GM19372 (cell line): Measurements from ENCODE around the gene TMEM94.
"Not testable (repeated sequence)": the region's sequence is repeated elsewhere in the genome, so short reads cannot be mapped to it uniquely, and the experiment has no call there.

Experiments used
- ATAC-seq: cut with Tn5 transposase; IDR thresholded peaks from one replicate; pipeline ENCODE4 v1.9.1; 2021; ENCODE audit warnings: mild to moderate bottlenecking, low read depth, moderate library complexity; ENCODE audit not compliant: unreplicated experiment

The TMEM94 gene

DNA sequence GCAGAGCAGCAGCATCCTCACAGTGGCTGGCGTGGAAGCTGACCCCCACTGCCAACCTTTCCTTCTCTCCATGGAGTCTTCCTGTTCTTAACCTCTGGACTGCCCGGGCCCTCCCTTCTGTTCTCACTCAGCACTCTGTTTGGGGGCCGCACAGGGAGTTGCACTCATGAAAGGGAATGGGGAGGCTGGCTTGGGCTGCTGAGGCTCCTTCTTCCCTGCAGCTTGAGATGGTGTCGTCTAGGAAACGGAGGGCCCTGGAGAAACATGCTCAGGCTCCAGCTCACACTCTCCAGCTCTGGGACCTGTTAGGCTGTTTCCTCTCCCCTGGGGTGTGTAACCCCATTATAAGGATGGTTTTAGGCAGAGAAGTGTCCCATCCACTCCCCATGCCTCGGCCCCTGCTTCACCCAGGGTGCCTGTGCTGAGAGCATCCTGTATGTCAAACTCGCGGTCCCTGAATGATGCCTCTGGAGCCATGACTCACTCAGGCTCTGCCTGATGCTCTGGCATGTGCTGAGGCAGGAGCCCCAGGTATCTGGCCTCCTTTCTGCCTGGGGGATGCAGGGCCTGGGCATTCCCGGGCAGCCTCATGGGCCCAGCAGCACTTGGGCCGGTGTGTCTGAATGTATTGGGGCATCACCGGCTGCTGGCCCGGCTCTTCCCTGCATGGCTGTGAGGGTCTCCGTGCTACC, 18.9 kb downstream of the TMEM94 start:
- no peak for ATAC-seq

DNA sequence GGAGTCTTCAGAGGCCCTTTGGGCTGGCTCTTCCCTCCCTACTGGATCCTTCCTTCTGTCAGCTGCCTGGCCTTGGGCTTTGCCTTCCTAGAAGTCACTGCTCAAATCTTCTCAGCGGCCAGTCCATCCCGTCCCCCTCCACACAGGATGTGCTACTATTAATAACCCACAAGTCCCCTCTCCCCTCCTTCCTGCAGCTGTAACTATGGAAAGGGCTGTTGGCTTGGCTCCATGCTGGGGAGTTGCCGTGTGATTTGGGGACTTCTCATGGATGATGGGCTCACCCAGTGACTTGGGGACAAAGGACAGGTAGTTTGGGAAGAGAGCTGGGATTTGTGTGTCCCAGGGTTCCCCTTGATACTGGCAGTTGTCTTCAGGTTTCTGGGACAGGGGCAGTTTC, 19.4 kb downstream of the TMEM94 start:
- ATAC-seq = no peak

GRCh38 chr17:75476271-75476671, 19.8 kb downstream of the TMEM94 start:
- ATAC-seq = no peak

DNA sequence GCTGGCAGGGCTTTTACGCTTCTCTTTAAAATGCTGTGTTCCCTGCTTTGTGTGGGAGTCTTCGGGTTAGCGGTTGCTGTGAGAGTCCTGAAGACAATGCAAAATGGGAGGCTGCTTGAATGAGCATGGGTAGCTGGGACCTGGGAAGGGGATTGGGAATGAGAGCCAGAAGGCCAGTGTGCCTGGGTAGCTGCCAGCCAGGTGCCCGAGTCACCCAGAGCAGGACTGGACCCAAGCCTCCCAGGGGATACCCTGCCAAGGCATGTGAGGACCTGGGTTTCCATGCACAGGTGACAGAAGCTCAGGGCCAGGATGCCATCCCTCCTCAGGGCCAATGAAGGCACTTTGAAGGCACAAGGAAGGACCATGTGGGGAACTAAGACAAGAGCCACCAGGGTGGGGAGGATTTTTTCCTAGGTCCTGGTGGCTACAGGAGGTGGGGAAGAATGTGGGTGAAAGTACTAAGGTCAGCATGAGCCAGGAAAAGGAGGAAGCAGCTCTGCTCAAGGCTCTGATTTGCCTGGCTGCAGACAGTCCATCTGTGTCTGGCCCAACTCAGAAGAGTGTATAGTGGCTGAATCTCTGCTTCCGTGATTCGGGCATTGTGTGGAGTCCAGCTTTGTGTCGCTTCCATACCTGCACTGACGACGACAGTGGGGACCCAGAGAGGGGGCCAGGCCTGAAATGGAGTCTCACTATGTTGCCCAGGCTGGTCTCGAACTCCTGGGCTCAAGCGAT, 20.5 kb downstream of the TMEM94 start:
- ATAC-seq = no peak

GRCh38 chr17:75477490-75477862, 21.0 kb downstream of the TMEM94 start:
- ATAC-seq = not testable (repeated sequence)

GRCh38 chr17:75478508-75478907, 22.1 kb downstream of the TMEM94 start:
- no peak for ATAC-seq

GRCh38 chr17:75480281-75480680, 23.8 kb downstream of the TMEM94 start:
- no peak for ATAC-seq

DNA sequence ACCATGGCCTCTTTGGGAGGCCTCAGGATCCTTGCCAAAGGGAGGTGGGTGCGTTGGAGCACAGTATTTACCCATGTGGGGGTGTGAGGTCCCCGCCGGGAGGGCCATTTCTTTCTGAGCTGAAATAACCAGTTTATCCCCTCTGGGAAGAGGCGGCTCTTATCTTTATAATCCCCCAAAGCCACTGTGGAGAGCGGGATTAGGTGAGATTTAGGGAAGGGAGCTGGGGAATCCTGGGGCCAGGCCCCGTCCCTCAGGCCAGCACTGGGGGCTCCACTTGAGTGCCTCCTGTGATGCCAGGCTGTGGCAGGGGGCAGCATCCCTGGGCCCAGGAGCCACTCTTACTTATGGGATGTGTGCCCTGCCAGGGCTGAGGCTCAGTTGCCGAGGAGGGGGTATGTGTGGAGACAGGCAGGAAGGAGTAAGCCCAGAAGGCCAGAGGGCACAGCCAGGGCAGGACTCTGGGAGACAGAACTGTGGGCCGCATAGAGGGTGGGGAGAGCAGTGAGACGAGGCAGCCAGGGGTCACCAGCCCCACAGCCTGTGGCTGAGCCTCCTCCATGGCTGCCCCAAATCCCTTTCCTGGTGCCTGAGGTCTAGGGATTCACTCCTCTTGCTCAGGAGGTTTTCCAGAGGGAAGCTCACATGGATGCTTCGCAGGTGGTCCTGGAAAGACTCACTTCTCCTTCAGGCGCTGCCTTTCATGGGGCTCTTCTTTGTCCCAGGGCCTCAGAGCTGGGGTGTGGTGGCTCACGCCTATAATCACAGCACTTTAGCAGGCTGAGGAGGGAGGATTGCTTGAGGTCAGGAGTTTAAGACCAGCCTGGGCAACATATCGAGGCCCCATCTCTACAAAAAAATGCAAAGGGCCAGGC, 25.0 kb downstream of the TMEM94 start:
- ATAC-seq = no peak

DNA sequence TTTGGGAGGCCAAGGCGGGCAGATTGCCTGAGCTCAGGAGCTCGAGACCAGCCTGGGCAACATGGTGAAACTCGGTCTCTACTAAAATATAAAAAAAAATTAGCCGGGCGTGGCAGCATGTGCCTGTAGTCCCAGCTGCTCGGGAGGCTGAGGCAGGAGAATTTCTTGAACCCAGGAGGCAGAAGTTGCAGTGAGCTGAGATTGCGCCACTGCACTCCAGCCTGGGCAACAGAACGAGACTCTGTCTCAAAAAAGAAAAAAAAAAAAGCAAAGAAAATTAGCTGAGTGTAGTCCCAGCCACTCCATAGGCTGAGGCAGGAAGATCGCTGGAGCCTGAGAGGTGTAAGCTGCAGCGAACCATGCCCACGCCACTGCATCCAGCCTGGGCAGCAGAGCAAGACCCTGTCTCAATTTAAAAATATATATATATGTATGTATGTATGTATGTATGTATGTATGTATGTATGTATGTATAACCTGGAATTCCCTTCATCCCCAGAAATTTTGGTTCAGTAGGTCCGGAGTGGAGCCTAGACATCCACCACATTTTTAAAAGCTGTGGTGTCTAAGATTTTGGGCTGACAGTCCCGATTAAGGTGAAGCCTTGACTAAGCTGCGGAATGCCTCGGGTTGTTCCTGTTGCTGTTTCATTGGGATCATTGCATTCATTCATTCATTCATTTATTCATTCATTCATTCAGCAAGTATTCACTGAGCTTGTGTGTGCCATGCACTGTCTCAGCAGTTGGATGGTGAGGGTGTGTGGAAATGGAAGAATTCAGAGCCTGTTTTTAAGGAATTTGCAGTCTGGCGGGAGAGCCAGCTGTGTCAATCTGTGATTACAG, 25.9 kb downstream of the TMEM94 start:
- no peak for ATAC-seq

- ATAC-seq = no peak
These were observed 29.3 kb downstream of the TMEM94 start for GRCh38 chr17:75485688-75486087.

GRCh38 chr17:75486151-75486550, 29.7 kb downstream of the TMEM94 start:
- ATAC-seq = no peak

- no peak for ATAC-seq
These were observed 30.5 kb downstream of the TMEM94 start for GRCh38 chr17:75486951-75487350.

- no peak for ATAC-seq
These were observed 31.1 kb downstream of the TMEM94 start for GRCh38 chr17:75487351-75488070.

DNA sequence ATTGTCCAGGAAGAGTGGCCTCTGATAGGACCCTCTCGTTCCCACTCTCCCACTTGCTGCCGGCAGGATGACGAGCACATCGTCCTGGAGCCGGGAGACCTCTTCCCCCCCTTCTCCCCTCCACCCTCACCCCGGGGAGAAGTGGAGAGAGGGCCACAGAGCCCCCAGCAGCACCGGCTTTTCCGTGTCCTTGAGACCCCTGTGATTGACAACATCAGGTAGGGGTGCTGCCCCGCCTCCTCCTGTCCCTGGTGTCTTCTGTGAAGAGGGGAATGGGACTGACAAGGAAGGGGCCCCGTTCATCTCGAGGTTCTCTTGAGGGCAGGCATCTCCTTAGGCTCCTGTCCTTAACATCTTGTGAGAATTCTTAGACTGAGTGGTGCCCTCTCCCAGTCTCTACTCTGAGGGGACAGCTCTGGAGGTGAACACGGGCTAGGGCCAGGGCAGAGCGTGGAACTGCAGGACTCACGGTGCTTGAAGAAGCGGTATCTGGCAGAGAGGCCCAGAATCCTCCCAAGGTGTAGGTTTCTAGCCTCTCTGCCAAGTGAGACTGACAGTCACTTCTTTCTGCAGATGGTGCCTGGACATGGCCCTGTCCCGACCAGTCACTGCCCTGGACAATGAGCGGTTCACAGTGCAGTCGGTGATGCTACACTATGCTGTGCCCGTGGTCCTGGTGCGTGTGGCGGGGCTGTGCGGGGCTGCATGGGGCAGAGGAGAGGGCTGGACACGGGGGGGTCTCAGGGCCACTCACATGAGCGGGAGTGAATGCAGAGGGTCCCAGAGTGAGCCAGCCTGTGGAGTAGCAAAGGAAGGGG, 32.5 kb downstream of the TMEM94 start:
- no peak for ATAC-seq

GRCh38 chr17:75489511-75489955, 33.1 kb downstream of the TMEM94 start:
- ATAC-seq = no peak

DNA sequence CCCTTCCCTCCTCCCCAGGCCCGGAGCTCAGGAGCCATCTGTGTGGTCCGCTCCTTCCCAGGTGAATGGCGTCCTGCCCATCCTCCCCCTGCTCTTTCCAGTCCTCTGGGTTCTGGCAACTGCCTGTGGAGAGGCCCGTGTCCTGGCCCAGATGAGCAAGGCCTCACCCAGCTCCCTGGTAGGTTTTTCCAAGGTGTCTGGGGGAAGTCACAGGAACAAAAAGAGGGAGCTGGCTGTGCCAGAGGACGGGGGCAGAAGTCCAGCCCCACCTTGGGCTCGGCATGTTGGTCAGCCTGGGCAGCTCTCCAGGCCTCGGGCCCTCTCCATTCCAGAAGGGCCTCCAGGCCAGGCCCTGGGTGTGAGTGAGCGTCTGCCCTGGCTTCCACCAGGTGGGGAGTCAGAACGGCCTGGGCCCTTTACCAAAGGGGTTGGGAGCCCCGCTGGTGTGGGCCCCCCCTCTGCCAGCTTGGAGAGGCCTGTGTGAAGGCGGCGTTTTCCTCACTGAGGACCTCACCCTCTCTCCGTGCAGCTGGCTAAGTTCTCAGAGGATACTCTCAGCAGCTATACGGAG, 33.8 kb downstream of the TMEM94 start:
- ATAC-seq = no peak

DNA sequence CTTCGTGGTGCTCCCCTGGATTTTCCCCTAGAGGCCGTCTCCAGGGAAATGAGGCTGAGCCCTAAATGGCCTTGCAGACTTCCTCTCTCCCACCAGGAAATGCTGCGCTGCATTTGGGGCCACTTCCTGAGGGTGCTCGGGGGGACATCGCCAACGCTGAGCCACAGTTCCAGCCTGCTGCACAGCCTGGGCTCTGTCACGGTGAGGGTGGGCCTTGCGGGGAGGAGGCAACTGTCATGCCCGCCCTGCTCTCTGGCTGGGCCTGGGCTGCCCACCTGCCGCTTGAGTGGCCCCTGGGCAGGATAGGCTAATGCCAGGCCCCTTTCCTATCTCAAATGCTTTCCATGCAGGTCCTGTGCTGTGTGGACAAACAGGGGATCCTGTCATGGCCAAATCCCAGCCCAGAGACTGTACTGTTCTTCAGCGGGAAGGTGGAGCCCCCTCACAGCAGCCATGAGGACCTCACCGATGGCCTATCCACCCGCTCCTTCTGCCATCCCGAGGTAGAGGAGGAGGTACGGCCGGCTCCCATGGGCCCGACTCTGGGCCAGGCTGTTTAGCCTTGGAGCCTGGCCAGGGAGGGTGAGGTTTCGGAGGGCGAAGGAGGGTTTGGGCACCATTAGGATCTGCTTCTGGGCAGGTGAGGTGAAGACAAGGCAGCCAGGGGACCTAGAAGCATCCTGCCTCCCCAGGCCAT, 34.7 kb downstream of the TMEM94 start:
- no peak for ATAC-seq

- no peak for ATAC-seq
These were observed 35.2 kb downstream of the TMEM94 start for GRCh38 chr17:75491680-75492079.
